ENCODE results near the gene CPED1. TPM values are rescaled to one million over a fixed set of nuclear protein-coding genes. Genes with fewer than 3 reads are reported as not detected.

Gene CPED1
- total RNA-seq: 0.15 TPM in 1 of 2 replicates, not detected in the other

DNA sequence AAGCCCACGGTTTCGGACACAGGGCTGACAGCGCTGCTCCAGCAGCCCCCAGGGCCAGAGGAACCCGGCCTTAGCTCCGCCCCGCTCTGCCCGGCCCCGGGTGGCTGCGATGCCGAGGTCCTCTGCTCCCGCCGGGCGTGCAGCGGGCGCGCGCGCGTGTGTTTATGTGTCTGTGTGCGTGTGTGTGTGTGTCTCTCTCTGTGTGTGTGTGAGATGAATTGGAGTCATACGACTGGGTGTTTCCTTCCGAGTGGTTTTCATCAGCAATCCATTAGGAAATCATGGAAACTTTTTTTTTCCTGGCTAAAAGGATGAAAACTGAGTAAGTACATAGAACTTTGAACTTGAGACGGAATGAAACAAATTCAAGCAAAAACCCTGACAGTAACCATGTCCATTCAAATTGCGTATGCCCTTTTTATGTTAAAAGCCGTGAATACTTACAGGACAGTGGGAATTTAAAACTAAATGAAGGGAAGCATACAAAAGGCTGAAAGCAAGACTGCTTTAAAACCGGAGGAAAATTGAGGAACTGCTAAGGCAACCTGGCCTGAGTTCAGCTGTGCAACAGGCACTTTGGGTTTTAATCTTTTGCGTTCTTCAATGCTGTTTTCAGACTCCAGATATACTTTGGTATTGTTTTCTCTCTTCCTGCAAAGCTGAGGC lies at the start of gene CPED1:
Gene CPED1, plus strand, starts transcription at position 121 of the 666 bp plus-strand sequence. CDS start 911 bp downstream, outside the sequence.
- intact Hi-C loops (cut with micrococcal nuclease): loop anchor here (10.0 kb wide), 1 partner anchor 346 kb away; no protein-coding TSS in a partner anchor

DNA sequence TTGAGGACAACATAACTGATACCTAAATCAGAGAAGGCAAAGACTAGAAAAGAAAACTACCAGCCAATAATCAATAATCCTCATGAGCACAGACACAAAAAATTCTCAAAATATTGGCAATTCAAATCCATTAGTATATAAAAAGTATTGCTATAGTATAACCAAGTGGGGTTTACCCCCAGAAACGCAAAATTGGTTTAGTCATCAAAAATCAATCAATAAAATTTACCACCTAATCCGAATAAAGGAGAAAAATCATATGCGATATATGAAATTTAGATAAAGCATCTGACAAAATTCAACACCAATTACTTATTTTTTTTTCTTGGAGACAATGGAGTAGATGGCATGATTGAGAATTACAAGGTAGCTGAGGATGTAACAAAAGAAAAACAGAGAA lies 49.2 kb upstream of the CPED1 start:
- intact Hi-C loops (cut with micrococcal nuclease): no loop called here

DNA sequence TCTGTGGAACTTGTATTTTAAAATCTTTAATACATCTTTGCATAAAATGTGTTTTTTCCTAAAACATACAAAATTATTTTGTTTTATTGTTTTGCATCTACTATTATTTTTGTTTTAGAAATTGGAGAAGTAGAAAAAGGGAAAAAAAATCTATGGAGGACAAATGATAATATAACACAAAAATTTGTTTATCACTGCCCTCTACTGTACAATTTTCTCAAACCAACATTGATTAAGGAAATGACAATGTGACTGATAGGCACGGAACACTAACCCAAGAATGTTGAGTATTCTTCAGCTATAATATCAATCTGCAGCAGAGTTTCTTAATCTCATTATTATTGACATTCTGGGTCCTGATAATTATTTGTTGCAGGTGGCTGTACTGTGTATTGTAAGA lies 47.4 kb upstream of the CPED1 start:
- intact Hi-C loops (cut with micrococcal nuclease): loop anchor here (1.0 kb wide), 2 partner anchors 135 to 149 kb away; no protein-coding TSS in a partner anchor

GRCh38 chr7:120941856-120942255 lies 46.7 kb upstream of the CPED1 start:
- intact Hi-C loops (cut with micrococcal nuclease): loop anchor here (1.0 kb wide), 2 partner anchors 136 to 150 kb away; no protein-coding TSS in a partner anchor

DNA sequence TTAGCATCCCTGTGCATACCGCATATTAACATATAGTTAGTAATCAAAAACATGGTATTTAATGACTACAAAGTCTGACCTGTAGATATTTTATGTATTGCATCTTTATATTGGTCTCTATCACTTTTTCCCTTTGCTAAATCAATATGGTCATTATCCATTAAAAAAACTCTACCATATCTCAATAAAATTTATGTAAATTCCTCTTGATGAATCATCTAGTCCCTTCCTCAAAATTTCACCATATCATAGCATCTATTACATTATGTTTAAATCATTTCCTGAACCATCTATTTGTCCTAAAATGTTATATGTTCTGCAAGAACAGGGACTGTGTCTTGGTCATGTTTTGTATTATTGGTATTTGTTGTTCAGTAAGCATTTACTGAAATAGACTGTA lies 45.6 kb upstream of the CPED1 start:
- intact Hi-C loops (cut with micrococcal nuclease): no loop called here

GRCh38 chr7:120944826-120945562 lies 43.5 kb upstream of the CPED1 start:
- intact Hi-C loops (cut with micrococcal nuclease): no loop called here

DNA sequence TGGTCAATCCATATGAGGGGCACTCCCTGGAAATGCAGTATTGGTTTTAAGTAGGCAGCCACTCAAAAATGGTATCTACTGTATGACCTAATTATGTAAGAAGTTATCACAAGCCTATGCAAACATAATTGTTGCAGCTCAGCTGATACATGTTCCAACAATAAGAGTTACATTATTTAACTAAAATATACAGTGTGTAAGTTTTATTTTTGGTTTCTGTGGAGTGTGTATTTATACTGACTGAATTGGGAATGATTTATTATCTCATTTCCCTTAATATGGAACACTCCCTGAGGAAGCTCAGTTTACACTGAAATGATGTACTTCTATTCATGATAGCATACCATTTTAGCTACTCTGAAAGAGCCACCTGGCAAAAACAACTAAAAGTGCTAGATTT lies 40.5 kb upstream of the CPED1 start:
- intact Hi-C loops (cut with micrococcal nuclease): no loop called here

GRCh38 chr7:120949393-120949911 lies 39.1 kb upstream of the CPED1 start:
- intact Hi-C loops (cut with micrococcal nuclease): no loop called here

DNA sequence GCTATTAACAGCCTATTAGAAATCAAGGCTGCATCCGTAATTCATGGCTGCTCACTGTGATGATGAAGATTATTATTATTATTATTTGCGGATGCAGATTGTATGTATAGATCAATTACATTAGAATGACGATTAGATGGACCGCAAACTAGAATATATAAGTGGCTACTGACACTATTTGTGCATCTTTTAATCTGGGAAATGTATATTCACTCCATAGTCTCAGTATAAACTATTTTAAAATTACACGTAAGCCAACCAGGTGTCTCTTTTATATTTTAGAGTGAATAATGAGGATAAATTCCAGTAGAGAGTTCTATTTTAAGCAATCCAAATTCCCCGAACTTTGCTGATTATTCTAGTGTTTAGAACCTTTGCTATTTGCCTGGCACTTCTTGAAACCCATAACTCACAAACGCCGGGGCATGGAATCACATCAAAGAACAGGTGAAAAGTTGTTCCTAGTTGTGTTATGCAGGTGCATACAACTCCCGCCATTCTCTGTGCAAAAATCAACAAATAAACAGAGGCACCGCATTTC lies 38.4 kb upstream of the CPED1 start:
- intact Hi-C loops (cut with micrococcal nuclease): loop anchor here (1.0 to 5.0 kb wide), 4 partner anchors 37 to 580 kb away; no protein-coding TSS in a partner anchor

DNA sequence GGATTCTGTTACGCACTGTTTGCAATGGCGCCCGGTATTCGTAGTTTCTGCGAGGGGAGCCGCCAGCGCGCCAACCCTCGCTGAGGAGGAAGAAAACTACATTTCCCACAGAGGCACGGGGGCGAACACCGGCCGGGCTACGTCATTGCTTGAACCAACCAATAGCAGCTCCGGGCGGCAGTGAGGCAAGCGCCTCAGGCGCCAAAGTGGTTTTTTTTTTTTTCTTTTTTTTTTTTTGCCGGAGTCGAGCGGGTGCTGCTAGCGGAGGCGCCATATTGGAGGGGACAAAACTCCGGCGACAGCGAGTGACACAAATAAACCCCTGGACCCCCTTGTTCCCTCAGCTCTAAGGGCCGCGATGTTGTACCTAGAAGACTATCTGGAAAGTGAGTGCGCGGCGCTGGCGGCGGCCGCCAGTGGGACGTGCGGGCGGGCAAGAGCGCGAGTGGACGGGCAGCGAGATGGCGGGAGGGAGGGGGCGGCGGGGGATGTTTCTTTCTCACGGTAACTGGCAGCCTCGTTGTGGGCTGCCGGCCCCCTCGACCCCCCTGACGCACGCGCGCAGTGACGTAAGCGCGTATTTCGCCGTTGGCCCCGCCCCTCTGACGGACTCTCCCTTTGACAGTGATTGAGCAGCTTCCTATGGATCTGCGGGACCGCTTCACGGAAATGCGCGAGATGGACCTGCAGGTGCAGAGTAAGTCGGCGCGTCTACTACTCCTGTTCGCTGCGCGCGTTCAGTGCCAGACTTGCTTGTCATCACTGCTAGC lies 37.8 kb upstream of the CPED1 start, which contains the start of gene ING3:
Gene ING3, plus strand, starts transcription at position 239 of the 770 bp plus-strand sequence. Its CDS starts 120 bp downstream, at position 359.
- intact Hi-C loops (cut with micrococcal nuclease): loop anchor here (1.0 to 5.0 kb wide), 9 partner anchors 37 to 1194 kb away; partner anchors contain the start of gene AASS

DNA sequence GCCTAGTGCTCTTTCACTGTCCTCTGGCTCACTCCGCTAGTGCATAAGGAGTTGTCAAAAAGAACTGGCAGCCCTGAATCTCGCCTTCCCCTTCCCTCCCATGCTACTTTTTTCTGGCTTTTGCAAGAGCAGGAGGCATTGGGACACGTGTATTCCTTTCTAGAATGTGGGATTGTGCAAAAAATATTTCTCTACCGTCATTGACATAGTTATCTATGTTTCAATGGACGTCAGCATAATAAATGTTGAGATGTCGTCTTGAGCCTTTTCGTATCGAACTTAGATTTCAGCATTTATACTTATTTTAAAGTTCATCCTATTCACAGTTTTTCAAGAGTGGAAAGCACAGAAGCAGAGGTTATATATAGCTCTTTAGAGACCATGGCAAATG lies 37.2 kb upstream of the CPED1 start:
- intact Hi-C loops (cut with micrococcal nuclease): loop anchor here (1.0 to 5.0 kb wide), 6 partner anchors 94 to 1193 kb away; partner anchors contain the start of gene AASS

DNA sequence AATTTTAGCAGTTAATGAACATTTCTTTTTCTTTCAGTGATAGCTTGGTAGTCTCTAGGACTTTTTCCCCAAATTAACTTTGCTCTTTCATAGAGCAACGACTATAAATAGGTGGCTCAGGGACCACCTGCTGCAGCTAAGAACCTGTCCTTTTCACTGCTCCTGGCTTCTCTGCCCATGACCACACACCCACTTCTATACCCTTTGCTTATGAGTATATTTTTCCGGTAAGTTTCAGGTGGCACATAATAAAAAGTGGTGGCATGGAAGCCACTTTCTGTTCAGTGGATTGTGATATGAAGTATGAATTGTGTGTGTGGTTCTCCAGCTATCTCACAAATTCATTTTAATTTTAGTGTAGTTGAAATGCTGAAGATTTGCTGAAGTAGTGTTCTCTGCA lies 36.7 kb upstream of the CPED1 start:
- intact Hi-C loops (cut with micrococcal nuclease): loop anchor here (1.0 to 5.0 kb wide), 6 partner anchors 95 to 1192 kb away; partner anchors contain the start of gene AASS

GRCh38 chr7:120955577-120956149 lies 32.8 kb upstream of the CPED1 start:
- intact Hi-C loops (cut with micrococcal nuclease): no loop called here

DNA sequence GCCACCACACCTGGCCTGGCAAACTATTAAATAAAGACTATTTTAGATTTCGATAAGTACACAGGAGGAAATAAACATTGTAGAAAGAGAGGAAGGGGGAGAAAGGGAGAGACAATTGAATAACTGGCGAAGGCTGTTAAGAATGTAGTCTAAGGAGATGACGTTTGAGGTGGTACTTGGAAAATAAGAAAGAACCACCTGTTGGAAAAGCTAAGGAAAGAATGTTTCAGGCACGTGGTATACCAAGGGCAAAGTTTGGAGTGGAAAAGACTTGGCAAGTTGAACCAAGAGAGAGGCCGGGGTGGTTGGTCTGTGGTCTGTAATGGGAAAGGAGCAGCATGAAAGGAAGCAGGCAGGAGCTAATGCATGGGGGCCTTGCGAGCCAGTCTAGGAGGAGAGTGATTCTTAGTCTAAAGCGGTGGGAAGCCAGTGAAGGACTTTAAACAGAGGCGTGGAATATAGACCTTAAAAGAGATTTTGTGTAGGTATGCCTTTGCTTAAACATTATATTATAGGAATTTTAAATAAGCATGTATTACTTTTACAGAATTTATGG lies 28.5 kb upstream of the CPED1 start:
- intact Hi-C loops (cut with micrococcal nuclease): no loop called here

GRCh38 chr7:120960714-120961113 lies 27.8 kb upstream of the CPED1 start:
- intact Hi-C loops (cut with micrococcal nuclease): no loop called here

- intact Hi-C loops (cut with micrococcal nuclease): no loop called here
Measured at GRCh38 chr7:120961638-120962173, 26.8 kb upstream of the CPED1 start.

- intact Hi-C loops (cut with micrococcal nuclease): loop anchor here (2.0 kb wide), 1 partner anchor 19 kb away; no protein-coding TSS in a partner anchor
Measured at GRCh38 chr7:120964088-120964487, 24.4 kb upstream of the CPED1 start.

DNA sequence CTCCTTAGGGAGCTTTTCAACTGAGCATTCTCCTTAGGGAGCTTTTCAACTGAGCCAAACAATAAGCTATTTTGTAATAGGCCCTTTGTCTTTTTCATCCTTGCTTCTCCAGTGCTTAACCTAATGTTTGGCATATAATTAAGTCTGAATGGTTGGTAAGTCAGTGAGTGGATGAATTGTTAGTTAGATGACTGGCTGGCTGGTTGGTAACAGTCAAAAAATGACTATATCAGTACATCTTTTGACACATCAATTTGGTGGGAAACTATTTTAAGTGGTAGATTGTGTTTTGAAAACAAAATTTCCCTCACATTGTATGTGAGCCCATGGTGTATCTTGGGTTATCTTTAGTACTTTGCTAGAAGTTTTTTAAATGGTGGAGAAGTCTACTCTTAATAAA lies 21.6 kb upstream of the CPED1 start:
- intact Hi-C loops (cut with micrococcal nuclease): no loop called here

DNA sequence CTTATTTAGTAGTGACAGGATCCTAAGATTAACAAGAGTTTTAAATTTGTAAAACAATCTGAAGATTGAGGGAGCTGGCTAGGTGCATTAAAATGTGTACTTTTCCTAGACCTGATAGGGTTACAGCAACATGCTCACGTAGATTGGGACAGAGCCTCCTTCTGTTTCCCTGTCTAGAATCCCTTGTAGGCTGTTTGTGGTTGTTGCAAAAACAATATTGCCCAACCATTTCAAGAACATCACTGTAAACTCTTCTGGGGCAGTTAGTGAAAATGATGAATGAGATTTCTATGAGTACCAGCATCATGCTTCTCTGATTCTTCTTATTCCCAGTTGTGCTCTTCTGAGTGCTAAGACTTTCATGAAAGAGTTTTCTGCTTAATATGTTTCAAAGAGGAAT lies 14.7 kb upstream of the CPED1 start:
- intact Hi-C loops (cut with micrococcal nuclease): loop anchor here (2.0 kb wide), 1 partner anchor 13 kb away; no protein-coding TSS in a partner anchor

All from T-helper 1 cell treated with Interleukin-12 subunit alpha and Interleukin-12 subunit beta and Interleukin-4 antibody, amounts not matched to agents 30 ng/mL and 1 ng/mL, for 36 hours (primary cell).